Ishikawa (cell line): Measurements from ENCODE around the gene NT5C2.

Experiments used
- CEBPB ChIP-seq: IDR thresholded peaks from 2 replicates; pipeline ENCODE4 v1.6.1; 2012
- CREB1 ChIP-seq: IDR thresholded peaks from 2 replicates; pipeline ENCODE4 v1.6.1; 2012; ENCODE audit warnings: low read depth
- EGR1 ChIP-seq: IDR thresholded peaks from 2 replicates; pipeline ENCODE4 v1.6.1; 2012
- EP300 ChIP-seq: IDR thresholded peaks from 2 replicates; pipeline ENCODE4 v1.6.1; 2012; ENCODE audit warnings: borderline replicate concordance
- FOXM1 ChIP-seq: IDR thresholded peaks from 2 replicates; pipeline ENCODE4 v1.6.1; 2012; ENCODE audit warnings: low read depth, borderline replicate concordance
- MAX ChIP-seq: IDR thresholded peaks from 2 replicates; pipeline ENCODE4 v1.6.1; 2012
- NFIC ChIP-seq: IDR thresholded peaks from 2 replicates; pipeline ENCODE4 v1.6.1; 2012
- RAD21 ChIP-seq: IDR thresholded peaks from 2 replicates; pipeline ENCODE4 v1.6.1; 2012; ENCODE audit warnings: low read depth
- REST ChIP-seq: IDR thresholded peaks from 2 replicates; pipeline ENCODE4 v1.6.1; 2012; ENCODE audit warnings: low read depth, mild to moderate bottlenecking
- TAF1 ChIP-seq: IDR thresholded peaks from 2 replicates; pipeline ENCODE4 v1.6.1; 2012; ENCODE audit warnings: low read depth, mild to moderate bottlenecking
- TCF12 ChIP-seq: IDR thresholded peaks from 2 replicates; pipeline ENCODE4 v1.6.1; 2012; ENCODE audit warnings: low read depth
- TEAD4 ChIP-seq: IDR thresholded peaks from 2 replicates; pipeline ENCODE4 v1.6.1; 2012
- USF1 ChIP-seq: IDR thresholded peaks from 2 replicates; pipeline ENCODE4 v1.6.1; 2012
- YY1 ChIP-seq: IDR thresholded peaks from 2 replicates; pipeline ENCODE4 v1.6.1; 2012; ENCODE audit warnings: low read depth
- ZBTB7A ChIP-seq: IDR thresholded peaks from 2 replicates; pipeline ENCODE4 v1.6.1; 2012; ENCODE audit warnings: low read depth

Gene NT5C2

GRCh38 chr10:103149991-103150622 is 43.0 kb downstream of the NT5C2 start:
- TF ChIP-seq CEBPB: no peak
- no peak for TF ChIP-seq ZBTB7A
- TF ChIP-seq NFIC: no peak
- no peak for TF ChIP-seq EP300
- TF ChIP-seq TCF12: no peak
- no peak for TF ChIP-seq TAF1
- TF ChIP-seq YY1: no peak
- no peak for TF ChIP-seq FOXM1
- TF ChIP-seq EGR1: no peak
- no peak for TF ChIP-seq USF1
- TF ChIP-seq TEAD4: no peak

GRCh38 chr10:103147645-103148044 is 45.4 kb downstream of the NT5C2 start:
- TF ChIP-seq NFIC: no peak
- TF ChIP-seq CEBPB: peak; percentile 42
- no peak for TF ChIP-seq FOXM1

GRCh38 chr10:103145860-103146466 is 47.1 kb downstream of the NT5C2 start:
- peak; percentile 61 for TF ChIP-seq TCF12
- peak; percentile 39; the same call in 1 of the 2 replicates for TF ChIP-seq TEAD4
- TF ChIP-seq ZBTB7A: no peak
- TF ChIP-seq EP300: peak; percentile 76; the same call in 1 of the 2 replicates
- peak; percentile 22; the same call in 1 of the 2 replicates for TF ChIP-seq CREB1
- TF ChIP-seq REST: no peak
- TF ChIP-seq YY1: no peak
- no peak for TF ChIP-seq USF1
- peak; percentile 21; the same call in 1 of the 2 replicates for TF ChIP-seq MAX
- peak; percentile 63 for TF ChIP-seq CEBPB
- 0 out of 2 replicates have a peak, but pooled peaks have one; percentile 50 for TF ChIP-seq FOXM1
- peak; percentile 96 for TF ChIP-seq NFIC
- no peak for TF ChIP-seq TAF1
- no peak for TF ChIP-seq RAD21

GRCh38 chr10:103145046-103145445 is 48.0 kb downstream of the NT5C2 start:
- no peak for TF ChIP-seq TCF12
- no peak for TF ChIP-seq CREB1
- peak; percentile 30; the same call in 1 of the 2 replicates for TF ChIP-seq NFIC
- TF ChIP-seq FOXM1: no peak
- no peak for TF ChIP-seq CEBPB
- no peak for TF ChIP-seq TEAD4

- TF ChIP-seq TEAD4 (no peak), EP300 (no peak), CEBPB (no peak), RAD21 (no peak), FOXM1 (no peak), MAX (no peak), TCF12 (no peak), ZBTB7A (no peak), EGR1 (no peak), CREB1 (no peak)
Observed at GRCh38 chr10:103144041-103144440, 49.0 kb downstream of the NT5C2 start.

- TF ChIP-seq EP300 (no peak), TAF1 (no peak), MAX (no peak), CREB1 (no peak), CEBPB (no peak), YY1 (no peak), RAD21 (no peak), TCF12 (no peak), EGR1 (no peak), REST (no peak), NFIC (no peak), TEAD4 (no peak), FOXM1 (no peak), USF1 (no peak), ZBTB7A (no peak)
Observed at GRCh38 chr10:103141950-103142349, 51.1 kb downstream of the NT5C2 start.
